Measurements from ENCODE around the gene REM1.

DNA sequence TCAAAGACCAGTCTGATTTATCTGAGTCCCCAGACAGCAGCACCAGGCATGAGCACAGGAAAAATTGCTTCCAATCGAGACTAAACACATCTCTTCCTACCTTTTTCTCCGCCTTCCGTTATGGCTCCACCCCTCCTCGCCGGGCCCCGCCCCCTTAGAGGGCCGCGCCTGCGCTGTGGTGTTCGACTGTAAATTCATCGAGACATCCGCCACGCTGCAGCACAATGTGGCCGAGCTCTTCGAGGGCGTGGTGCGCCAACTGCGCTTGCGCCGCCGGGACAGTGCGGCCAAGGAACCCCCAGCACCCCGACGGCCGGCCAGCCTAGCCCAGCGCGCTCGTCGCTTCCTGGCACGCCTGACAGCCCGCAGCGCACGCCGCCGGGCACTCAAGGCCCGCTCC, 8.9 kb downstream of the REM1 start:
- TF ChIP-seq EZH2 (IDR thresholded peaks at IDR 0.05; ENCODE audit: borderline replicate concordance, insufficient read depth, low read length, poor library complexity, severe bottlenecking) (no peak), POLR2AphosphoS5 (IDR thresholded peaks at IDR 0.05) (no peak), TAF1 (IDR thresholded peaks at IDR 0.05; ENCODE audit: low read depth) (no peak), SMC3 (conservative IDR thresholded peaks at IDR 0.05; ENCODE audit: poor library complexity) (no peak), EP300 (conservative IDR thresholded peaks at IDR 0.05; ENCODE audit: poor library complexity, severe bottlenecking) (no peak), MXI1 (conservative IDR thresholded peaks at IDR 0.05; ENCODE audit: poor library complexity, severe bottlenecking) (no peak)
- TF ChIP-seq, protein P1, sequence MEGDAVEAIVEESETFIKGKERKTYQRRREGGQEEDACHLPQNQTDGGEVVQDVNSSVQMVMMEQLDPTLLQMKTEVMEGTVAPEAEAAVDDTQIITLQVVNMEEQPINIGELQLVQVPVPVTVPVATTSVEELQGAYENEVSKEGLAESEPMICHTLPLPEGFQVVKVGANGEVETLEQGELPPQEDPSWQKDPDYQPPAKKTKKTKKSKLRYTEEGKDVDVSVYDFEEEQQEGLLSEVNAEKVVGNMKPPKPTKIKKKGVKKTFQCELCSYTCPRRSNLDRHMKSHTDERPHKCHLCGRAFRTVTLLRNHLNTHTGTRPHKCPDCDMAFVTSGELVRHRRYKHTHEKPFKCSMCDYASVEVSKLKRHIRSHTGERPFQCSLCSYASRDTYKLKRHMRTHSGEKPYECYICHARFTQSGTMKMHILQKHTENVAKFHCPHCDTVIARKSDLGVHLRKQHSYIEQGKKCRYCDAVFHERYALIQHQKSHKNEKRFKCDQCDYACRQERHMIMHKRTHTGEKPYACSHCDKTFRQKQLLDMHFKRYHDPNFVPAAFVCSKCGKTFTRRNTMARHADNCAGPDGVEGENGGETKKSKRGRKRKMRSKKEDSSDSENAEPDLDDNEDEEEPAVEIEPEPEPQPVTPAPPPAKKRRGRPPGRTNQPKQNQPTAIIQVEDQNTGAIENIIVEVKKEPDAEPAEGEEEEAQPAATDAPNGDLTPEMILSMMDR (IDR thresholded peaks at IDR 0.05; ENCODE audit: poor library complexity, severe bottlenecking), result no peak
- TF ChIP-seq, protein P2, sequence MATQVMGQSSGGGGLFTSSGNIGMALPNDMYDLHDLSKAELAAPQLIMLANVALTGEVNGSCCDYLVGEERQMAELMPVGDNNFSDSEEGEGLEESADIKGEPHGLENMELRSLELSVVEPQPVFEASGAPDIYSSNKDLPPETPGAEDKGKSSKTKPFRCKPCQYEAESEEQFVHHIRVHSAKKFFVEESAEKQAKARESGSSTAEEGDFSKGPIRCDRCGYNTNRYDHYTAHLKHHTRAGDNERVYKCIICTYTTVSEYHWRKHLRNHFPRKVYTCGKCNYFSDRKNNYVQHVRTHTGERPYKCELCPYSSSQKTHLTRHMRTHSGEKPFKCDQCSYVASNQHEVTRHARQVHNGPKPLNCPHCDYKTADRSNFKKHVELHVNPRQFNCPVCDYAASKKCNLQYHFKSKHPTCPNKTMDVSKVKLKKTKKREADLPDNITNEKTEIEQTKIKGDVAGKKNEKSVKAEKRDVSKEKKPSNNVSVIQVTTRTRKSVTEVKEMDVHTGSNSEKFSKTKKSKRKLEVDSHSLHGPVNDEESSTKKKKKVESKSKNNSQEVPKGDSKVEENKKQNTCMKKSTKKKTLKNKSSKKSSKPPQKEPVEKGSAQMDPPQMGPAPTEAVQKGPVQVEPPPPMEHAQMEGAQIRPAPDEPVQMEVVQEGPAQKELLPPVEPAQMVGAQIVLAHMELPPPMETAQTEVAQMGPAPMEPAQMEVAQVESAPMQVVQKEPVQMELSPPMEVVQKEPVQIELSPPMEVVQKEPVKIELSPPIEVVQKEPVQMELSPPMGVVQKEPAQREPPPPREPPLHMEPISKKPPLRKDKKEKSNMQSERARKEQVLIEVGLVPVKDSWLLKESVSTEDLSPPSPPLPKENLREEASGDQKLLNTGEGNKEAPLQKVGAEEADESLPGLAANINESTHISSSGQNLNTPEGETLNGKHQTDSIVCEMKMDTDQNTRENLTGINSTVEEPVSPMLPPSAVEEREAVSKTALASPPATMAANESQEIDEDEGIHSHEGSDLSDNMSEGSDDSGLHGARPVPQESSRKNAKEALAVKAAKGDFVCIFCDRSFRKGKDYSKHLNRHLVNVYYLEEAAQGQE (IDR thresholded peaks at IDR 0.05; ENCODE audit: borderline replicate concordance), result no peak
